Central memory CD4-positive, alpha-beta T cell (primary cell): ENCODE results near the gene GDPD4.

ENCODE experiments used
- DNase-seq: peaks from one replicate; pipeline ENCODE4 v3.0.0; 2022

The GDPD4 gene

DNA sequence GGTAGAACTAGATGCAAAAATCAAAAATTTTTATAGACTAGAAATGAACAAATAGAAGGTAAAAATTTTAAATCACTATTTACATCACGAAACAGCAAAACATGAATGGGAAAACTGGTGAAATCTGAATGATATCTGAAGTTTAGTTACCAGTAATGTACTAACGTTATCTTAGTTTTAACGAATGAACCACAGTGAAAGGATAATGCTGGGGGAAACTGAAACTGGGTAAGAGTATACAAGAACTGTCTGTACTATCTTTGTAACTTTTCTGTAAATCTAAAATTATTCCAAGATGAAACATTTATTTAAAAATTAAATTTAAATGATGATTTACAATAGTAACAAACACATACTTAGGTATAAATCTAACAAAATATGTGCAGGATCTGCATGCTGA is 7.4 kb downstream of the GDPD4 start:
- no peak for DNase-seq

DNA sequence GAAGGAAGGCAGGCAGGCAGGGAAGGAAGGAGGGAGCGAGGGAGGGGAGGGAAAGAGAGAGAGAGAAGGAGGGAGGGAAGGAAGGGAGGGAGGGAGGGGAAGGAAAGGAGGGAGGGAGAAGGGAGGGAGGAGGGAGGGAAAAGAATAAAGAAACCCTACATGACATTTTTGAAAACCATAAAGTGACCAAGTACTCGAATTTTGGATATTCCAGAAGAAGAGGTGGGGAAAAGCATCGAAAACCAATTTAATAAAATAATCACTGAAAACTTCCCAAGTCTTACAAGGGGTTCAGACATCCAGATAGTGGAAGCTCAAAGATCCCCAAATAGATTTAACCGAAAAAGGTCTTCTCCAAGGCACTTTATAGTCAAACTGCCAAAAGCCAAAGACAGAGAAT is 11.7 kb downstream of the GDPD4 start:
- DNase-seq: no peak

DNA sequence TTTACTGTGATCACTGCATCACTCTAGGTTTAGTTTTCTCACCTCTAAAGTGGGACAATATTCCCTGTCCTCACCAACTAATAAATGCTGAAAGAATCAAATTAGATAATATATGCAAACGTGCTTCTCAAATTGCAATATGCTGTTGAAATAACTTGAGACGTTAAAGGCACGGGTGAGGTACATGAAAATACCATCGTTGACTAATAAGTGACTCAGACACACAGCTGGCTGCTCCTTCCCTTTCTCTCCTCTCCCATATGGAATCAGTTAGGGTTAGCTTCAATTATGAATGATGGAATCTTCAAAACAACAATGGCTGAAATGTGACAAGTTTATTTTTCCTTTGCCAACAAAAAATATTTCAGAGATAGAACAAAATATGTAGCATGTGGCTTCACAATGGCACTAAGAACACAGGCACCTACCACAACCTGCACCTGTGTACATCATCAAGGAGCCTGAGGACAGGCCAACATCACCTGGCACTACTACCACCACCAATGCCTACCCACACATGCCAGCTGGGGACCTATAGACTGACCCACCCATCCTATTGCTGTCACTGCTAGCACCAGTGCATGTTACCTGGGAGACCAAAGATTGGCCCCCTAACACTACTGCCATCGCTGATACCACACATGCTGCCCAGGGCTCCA is 13.7 kb downstream of the GDPD4 start:
- no peak for DNase-seq

DNA sequence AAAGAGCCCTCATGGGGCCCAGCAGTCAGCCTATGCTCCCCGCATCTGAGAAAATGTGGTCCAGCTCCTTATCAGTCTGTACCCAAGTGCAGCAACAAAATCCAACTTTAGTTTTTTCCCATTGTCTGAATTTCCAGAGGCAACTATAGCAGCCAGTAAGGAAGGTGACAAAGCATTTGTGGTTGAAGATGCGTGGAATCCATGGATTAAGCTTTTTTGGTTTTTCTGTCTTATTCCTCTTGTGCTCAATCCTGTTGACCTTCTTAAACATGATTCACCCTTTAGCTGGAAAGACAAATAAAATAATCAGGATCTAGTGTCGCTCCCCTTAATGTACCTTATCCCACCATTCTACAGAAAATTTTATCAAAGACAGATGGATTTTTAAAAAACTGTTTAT is 14.3 kb downstream of the GDPD4 start:
- DNase-seq: no peak

DNA sequence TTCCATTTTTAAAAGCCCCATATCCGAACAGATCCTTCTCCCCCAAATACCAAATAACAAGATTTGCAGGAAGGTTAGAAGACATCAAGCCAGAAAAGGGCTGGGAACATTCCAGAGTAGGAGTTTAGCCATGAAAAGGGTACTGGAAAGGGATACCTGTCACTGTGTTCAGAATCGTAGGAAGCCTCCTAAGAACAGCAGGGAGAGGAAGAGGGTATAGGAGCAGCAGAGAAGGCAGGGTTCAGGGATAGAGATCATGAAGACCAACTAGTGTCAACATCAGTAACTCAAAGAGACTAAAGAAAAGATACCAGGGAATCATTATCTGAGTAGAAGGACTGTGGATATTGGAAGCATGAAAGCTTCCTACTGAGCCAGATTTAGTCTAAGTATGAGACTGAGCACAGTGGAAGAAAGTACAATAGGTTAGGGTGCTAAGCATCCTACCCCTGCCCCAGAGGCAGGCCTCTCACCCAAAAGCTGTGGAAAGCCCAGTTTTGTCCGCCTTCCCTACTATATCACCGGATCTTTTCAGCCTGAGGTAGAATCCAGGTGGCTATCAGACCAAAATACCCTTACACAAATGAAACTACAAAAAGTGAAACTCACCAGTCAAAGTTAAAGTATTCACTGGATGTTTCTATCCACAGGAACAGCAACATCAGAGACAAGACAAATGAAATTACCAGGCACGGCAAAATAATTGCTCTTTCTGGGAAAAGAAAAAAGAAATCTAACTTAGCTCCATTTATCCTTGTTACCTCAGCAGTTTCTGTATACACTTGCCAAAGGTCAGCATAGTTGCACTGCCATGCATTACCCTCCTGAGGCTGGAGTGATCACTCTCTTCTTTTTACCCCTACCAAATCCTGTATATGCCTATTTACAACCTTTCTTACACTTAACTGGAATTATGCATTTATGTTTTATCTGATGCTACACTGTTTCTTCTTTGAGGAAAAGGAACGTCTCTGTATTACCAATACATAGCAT is 16.7 kb downstream of the GDPD4 start:
- no peak for DNase-seq

DNA sequence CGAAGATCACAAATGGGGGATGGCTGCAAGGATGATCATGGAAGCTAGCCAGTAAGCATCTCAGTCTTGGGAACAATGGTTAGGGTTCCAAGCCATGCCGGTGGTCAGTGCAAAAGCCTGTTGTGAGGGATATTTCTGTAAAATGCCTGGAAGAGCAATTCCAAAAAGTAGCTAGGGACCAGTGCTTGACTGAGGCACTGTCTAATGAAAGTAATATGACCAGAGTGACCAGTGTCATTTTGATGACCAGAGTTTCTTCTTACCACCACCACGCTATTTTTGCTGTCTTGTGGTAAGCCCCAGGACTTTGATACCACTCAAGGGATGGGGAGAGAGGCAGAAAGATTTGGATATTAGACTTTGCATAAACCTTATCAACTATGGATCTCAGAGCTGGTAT is 18.4 kb downstream of the GDPD4 start:
- no peak for DNase-seq

DNA sequence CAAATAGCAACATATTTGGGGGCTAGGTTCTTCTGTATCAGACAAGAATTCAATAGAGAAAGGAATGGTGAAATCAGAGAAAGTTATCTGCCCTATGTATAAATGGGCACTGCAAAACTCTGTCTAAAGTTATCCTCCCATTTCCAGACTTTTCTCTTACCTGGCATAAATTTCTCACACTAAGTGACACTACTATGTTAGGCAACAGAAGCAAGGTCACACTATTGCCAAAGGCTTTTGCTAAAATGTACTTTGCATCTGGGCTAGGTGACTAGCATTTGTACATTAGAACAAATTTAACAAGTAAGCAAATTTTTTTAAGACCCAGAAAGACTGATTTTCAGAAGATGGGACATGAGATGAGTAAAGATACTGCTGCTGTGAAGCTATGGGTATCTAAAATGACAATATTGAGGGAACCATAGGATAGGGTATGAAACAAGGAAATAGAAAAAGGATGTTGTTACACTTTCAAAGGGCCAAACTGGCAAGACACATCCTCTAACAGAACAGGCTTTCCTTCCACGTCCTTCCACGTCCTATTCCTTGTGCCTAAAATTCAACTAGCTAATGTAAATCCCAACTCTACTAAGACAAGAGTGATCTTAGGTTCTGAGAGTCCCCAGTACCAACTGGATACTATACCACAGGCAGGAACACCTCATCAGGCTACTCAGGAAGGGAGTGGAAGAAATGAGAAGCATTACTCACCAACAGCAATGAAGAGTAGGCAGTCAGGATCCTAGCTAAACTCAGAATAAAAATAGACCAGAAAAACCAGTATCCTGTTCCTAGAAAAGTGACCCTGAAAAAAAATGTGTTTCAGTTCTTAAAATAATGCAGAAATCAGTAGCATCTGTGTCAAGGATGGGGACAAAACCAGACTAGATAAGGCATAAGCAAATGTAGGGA is 22.6 kb downstream of the GDPD4 start:
- DNase-seq: no peak

DNA sequence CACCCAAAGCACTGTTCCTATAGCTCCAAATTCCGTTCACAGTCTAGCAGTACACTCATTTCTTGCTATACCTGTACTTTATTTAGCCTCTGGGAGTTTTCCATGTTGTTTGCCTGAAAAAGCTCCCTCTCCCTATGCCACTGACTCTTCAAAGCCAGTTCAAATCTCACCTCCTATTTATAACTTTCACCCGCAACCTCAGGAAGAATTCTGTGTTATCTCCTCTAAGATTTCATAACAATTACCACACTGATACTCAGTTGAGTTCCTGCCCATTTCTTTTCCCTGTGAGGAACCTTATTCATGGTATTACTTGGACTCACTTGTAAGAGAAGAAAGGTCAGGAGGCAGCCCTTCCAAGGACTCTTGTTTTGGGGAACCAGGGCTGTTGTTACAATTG is 25.2 kb downstream of the GDPD4 start:
- no peak for DNase-seq

DNA sequence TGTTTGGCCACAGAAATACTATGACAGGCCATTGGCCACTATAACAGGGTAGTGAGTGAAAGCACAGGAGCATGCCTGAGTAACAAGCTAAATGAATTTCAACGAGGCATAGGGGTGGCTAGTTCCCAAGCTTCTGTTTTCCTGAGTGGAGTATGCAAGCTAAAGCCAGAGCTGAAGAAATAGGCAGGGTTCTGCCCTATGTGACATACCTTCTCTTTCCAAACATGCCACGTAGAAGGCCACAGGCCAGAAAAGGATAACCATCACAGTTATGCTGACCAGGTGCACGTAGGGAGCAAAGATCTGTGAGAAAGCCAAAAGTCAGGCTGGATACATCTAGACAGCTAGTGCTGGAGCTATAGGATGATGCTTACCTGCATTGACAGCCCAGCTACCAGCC is 30.6 kb downstream of the GDPD4 start:
- DNase-seq: no peak

DNA sequence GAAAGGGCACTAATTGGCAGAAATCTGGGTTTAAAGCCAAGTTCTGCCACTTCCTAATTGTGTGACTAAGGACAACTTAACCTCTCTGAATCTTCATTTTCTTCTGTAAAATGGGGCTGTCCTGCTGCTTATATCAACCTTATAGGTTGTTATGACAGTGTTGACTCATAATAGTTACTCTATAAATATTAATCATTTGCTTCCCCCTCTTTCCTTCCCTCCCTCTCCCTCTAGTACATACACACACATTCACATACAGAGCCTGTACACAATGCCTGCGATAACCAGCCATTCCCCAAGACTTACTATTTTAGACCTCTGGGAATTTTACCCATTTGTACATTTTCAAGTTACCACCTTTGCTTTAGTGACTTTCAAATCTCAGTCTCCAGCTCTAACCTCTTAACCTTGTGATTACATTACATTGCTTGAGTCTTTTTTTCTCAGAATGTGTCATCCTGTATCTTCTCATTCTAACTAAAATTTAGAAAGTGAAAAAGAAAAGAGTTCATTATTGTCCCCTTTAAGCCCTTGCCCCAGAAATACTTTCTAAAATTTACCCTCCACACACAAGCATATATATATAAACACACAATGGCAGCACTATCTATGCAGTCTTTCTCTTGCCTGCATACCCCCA is 31.9 kb downstream of the GDPD4 start:
- no peak for DNase-seq

DNA sequence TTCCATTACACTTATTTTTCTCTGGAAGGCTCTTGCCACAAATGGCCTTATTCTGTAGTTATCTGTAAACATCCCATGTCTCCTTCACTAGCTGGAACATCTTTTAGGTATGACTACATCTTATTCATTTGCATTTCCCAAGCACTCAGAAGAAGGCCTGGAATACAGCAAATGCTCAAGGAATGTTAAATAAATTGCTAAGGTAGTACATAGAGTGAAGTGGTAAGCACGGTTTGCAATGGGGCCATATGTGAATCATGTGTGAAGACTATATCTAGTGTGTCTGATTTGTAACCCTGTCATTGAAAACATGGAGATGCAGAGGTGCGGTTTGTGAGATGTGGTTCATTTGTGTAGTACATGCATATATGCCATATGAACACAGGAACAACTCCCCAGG is 33.5 kb downstream of the GDPD4 start:
- no peak for DNase-seq

DNA sequence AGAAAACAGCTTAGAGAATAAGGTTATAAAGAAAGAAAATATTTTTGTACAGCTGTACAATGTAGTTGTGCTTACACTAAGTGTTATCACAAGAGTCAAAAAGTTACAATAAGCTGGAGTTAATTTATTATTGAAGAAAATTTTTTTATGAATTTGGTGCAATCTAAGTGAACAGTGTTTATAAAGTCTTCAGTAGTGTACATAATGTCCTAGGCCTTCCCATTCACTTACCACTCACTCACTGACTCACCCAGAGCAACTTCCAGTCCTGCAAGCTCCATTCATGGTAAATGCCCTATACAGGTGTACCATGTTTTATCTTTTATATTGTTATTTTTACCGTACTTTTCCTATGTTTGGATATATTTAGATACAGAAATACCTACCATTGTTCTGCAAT is 34.7 kb downstream of the GDPD4 start:
- no peak for DNase-seq

DNA sequence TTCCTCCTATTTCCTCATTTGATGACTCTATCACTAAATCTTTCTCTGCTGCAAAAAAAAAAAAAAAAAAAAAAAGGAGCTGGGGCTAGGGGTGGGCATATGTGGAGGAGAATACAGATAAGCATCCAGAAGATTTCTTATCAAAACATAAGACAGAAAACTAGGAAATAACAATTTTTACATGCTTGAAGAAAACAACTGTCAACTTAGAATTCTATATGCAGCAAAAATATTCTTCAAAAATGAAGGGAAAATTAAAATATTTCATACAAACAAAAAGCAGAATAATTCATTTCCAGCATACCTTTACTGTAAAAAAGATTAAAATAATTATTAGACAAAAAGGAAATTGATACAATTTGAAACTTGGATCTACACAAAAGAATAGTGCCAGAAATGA is 38.7 kb downstream of the GDPD4 start:
- no peak for DNase-seq

DNA sequence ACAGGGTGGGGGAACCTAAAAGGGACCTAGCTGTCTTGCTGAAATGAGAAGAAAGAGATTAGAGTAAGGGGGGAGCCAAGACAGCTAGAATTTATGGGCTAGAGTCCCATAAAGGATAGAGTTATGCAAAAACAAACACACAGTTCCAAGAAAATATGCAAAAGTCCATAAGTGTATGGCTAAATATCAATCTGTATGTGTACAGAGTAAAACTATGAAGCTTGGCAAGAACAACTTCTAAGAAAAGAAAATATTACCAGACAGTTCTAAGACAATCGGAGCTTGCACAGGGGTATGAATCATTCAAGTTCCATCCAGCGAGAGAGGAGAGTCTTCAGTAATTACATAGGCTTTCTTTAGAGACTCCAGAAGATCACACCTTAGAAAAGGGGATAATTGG is 41.8 kb downstream of the GDPD4 start:
- DNase-seq: no peak

DNA sequence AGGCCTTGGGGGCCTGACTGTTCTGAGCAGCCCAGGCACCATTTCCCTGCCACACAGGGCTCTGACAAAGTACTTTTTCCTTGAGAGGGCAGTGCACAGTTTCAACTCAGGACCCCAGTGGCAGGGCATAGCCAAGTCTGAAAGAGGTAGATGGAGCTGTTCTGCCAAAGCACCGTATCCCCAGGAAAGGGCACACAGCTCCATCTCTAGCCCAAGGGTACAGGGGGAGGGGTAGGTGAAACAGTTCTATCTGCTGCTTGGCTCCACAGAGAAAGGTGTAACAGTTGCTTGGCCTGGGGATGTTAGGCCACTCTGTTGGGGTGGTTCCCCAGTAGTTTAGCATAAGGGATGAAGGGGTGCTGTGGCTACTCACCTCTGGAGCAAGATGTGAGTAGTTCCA is 47.8 kb downstream of the GDPD4 start:
- no peak for DNase-seq

DNA sequence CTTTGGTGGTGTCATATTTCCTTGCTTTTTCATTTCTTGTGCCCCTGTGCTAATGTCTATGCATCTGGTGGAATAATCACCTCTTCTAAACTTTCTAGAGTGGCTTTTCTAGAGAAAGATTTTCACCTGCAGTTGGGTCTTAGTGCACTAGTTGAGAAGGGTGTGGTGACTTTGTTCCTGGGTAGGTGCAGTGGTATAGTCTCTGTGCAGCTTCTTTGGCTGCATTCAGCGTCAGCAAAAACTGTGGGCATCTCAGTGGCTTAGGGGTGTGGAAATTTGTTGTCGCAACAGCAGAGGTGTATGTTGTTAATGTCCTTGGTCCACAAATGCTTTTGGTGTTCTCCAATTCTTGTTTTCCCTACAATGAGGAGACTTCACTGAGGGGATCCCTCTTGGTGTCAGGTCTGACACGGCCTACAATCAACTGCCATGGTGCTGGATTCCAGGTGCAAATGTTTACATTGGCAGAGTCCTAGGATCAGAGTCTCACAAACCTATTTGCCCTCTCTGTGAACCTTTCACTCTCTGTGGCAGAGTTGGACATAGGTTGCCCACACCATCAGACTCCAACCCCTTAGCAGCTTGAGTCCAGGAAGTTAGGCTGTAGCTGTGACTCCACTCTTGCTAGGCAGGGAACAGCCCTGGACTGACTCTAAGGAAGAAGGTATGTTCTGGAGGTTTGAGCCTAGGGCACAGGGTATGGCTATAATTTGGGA is 48.8 kb downstream of the GDPD4 start:
- DNase-seq: no peak

DNA sequence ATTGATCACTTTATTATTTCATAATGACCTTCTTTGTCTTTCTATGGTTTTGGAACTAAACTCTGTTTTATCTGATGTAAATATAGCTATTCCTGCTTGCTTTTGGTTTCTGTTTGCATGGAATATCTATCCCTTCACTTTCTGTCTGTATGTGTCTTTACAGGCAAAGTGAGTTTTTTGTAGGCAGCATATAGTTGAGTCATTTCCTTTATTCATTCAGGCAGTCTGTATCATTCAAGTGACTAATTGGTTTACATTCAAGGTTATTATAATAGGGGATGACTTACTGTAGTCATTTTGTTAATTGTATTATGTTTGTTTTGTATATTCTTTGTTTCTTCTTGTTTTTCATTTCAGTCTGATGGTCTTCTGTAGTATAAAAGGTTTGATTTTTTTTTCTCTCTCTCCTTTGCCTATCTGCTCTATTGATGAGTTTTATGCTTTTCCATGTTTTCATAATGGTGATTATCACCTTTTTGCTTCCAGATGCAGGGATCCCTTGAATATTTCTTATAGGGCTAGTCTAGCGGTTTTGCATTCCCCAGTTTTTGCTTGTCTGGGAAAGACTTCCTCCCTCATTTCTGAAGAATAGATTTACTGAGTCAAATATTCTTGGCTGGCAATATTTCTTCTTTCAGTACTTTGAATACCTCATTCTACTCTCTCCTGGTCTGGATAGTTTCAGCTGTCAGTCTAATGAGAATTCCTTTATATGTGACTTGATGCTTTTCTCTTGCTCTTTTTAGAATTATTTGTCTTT is 50.4 kb downstream of the GDPD4 start:
- DNase-seq: no peak

DNA sequence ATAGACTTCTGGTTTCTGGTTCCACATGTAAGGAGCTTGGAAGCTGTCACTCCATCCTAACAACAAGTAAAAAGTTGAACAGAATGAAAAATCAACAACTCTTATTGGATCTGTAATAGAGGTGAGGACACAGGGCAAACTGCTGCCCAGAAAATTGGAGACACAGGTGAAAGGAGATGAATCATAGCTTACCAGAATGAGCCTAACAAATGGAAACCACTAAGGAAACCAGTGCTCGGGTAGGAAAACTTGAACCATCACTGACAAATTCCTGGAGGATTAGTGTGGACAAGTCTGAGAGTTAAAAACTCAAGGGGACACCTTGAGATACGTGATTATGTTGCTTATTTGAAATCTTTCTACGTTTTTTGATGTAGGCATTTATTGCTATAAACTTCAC is 52.1 kb downstream of the GDPD4 start:
- DNase-seq: no peak

DNA sequence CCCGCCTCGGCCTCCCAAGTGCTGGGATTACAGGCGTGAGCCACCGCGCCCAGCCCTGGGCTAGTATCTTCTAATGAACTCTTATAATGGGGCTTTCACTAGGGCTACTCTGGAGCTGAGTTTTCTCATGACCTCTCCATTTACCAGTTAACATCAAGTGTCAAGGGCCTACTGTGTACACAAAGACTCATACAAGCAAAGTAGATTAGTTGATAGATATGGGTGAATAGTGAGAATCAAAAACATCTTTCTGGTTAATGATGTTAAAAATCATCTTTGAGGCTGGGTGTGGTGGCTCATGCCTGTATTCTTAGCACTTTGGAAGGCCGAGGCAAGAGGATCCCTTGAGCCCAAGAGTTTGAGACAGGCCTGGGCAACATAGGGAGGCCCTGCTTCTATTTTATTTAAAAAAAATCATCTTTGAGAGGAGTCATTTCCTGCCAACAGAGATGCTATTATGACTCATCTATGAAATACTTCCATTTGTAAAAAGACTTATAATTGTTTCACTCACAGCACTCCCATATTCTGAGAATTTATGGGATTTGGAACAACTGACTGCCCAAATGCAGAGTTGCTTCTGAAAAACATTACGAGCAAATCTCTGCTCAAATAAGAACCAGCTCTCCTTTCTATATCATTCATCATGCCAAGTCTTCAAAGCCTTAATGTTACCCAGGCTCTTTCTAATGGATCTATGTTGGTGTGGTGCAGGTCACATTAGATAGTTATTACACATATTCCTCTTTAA is 57.0 kb downstream of the GDPD4 start:
- DNase-seq: no peak

DNA sequence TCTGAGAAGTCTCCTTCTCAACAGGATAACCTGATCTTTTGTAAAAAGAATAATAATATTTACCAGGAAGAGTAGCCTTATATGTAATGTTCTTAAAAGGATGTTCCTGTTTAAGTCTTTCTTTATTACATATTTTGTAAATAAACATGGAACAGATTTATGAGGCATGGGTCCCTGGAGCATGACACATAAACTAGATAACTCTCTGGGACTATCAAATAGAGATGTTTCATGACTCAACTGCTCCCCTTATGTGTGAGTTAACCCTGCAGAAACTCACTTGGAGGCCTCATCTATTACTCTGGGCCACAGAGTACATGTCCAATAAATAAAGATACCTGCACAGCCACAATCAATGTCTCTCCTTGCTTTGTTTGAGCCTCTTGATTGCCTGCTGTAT is 64.6 kb downstream of the GDPD4 start:
- DNase-seq: no peak

DNA sequence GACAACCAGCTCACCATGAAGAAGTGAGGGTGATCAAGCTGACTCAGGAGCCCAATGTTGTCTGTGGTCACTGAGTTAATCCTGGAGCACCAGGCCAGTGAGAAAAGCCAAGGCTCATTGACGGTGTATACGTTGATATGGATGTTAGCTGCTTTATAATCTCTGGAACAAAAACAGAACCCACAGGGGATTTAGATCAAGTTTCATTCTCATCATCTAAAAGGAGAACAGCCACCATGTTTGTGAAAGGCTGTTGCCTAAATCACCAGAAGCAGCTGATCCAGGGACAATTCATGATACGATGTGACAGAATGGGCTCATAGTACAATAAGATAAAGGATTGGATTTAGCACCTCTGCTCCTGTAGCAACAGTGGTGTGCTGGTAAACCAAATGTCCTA is 68.5 kb downstream of the GDPD4 start:
- DNase-seq: no peak
